ENCODE data around the gene RPS6KA5.
"Not testable (repeated sequence)": the region's sequence is repeated elsewhere in the genome, so short reads cannot be mapped to it uniquely, and the experiment has no call there.

The RPS6KA5 gene

GRCh38 chr14:91065266-91065665, 4.8 kb upstream of the RPS6KA5 start:
- no peak for DNase-seq (ENCODE audit: low spot score)

- DNase-seq (ENCODE audit: low spot score): no peak
Measured at GRCh38 chr14:91063119-91063518, 2.7 kb upstream of the RPS6KA5 start.

- DNase-seq (ENCODE audit: low spot score): no peak
Measured at GRCh38 chr14:91062600-91062999, 2.2 kb upstream of the RPS6KA5 start.

- no peak for DNase-seq (ENCODE audit: low spot score)
Measured at GRCh38 chr14:91061056-91061887, 831 bp upstream of the RPS6KA5 start.

- peak; percentile 72 for DNase-seq (ENCODE audit: low spot score)
Measured at GRCh38 chr14:91059576-91060350, 678 bp downstream of the RPS6KA5 start.

- DNase-seq (ENCODE audit: low spot score): no peak
Measured at GRCh38 chr14:91058042-91058581, 2.3 kb downstream of the RPS6KA5 start.

GRCh38 chr14:91056361-91056760, 4.1 kb downstream of the RPS6KA5 start:
- no peak for DNase-seq (ENCODE audit: low spot score)

- no peak for DNase-seq (ENCODE audit: low spot score)
Measured at GRCh38 chr14:91055016-91055415, 5.4 kb downstream of the RPS6KA5 start.

GRCh38 chr14:91048676-91049075, 11.8 kb downstream of the RPS6KA5 start:
- DNase-seq (ENCODE audit: low spot score): no peak

GRCh38 chr14:91048265-91048664, 12.2 kb downstream of the RPS6KA5 start:
- no peak for DNase-seq (ENCODE audit: low spot score)

- DNase-seq (ENCODE audit: low spot score): no peak
Measured at GRCh38 chr14:91047174-91047753, 13.2 kb downstream of the RPS6KA5 start.

- no peak for DNase-seq (ENCODE audit: low spot score)
Measured at GRCh38 chr14:91046488-91047072, 13.9 kb downstream of the RPS6KA5 start.

GRCh38 chr14:91041450-91041849, 19.0 kb downstream of the RPS6KA5 start:
- no peak for DNase-seq (ENCODE audit: low spot score)

GRCh38 chr14:91040545-91040944, 19.9 kb downstream of the RPS6KA5 start:
- no peak for DNase-seq (ENCODE audit: low spot score)

- peak; percentile 53 for DNase-seq (ENCODE audit: low spot score)
Measured at GRCh38 chr14:91038439-91038838, 22.0 kb downstream of the RPS6KA5 start.

- DNase-seq (ENCODE audit: low spot score): no peak
Measured at GRCh38 chr14:91036741-91037469, 23.5 kb downstream of the RPS6KA5 start.

- no peak for DNase-seq (ENCODE audit: low spot score)
Measured at GRCh38 chr14:91035855-91036254, 24.6 kb downstream of the RPS6KA5 start.

- not testable (repeated sequence) for DNase-seq (ENCODE audit: low spot score)
Measured at GRCh38 chr14:91034379-91034778, 26.1 kb downstream of the RPS6KA5 start.

- DNase-seq (ENCODE audit: low spot score): no peak
Measured at GRCh38 chr14:91032248-91032647, 28.2 kb downstream of the RPS6KA5 start.

- no peak for DNase-seq (ENCODE audit: low spot score)
Measured at GRCh38 chr14:91031666-91032065, 28.8 kb downstream of the RPS6KA5 start.

- no peak for DNase-seq (ENCODE audit: low spot score)
Measured at GRCh38 chr14:91029456-91030217, 30.8 kb downstream of the RPS6KA5 start.
